T-cell (primary cell): ENCODE measurements around the gene ERGIC1. TPM values are rescaled to one million over a fixed set of nuclear protein-coding genes. Genes with fewer than 3 reads are reported as not detected.
A peak's percentile ranks its signal among the peaks of the same experiment; 100 is the strongest.

Experiments
- ATAC-seq, 4 experiments: fragments of 200-7000 bp in 3 of 4; fragments of 150-1000 bp in 1 of 4; cut with Tn5 transposase; replicated peaks in 1 of 4; 1 replicate in 3 of 4; 2 replicates in 1 of 4; pipeline ENCODE4 v1.10.0; 2021; ENCODE audit warnings: moderate library complexity in 3 of 4, mild to moderate bottlenecking in 2 of 4, moderate number of reproducible peaks in 1 of 4
- CTCF ChIA-PET, 2 donors: fragments of 300-600 bp; sonication (Branson Sonifier 250); formaldehyde crosslinking; loops; one replicate each; lab custom pipeline; 2022; ENCODE audit warnings: antibody characterized with exemption in 2 of 2; lab: Charles Lee
- POLR2A ChIA-PET, 2 donors: fragments of 300-600 bp; sonication (Branson Sonifier 250); formaldehyde crosslinking; loops; one replicate each; lab custom pipeline; 2022; ENCODE audit warnings: antibody characterized with exemption in 2 of 2; lab: Charles Lee
- DNase-seq, 35 experiments: peaks; one replicate each; pipeline versions ENCODE4 v3.0.0 to v3.0.0-alpha.2; 2013 to 2023
- H3K27ac ChIP-seq: one replicate; pipeline ENCODE4 v1.5.1; 2013; ENCODE audit warnings: low read length
- H3K27me3 ChIP-seq, 2 experiments: replicated peaks in 1 of 2; 1 replicate in 1 of 2; 2 replicates in 1 of 2; pipeline versions ENCODE4 v1.6.1 to v1.7.0; 2013; ENCODE audit warnings: low read length in 1 of 2, mixed read lengths in 1 of 2; ENCODE audit not compliant: control insufficient read depth in 2 of 2, insufficient read depth in 2 of 2; ENCODE audit errors: extremely low read depth in 1 of 2
- H3K36me3 ChIP-seq, 2 donors: 1 replicate in 1 of 2; 2 replicates in 1 of 2; pipeline versions ENCODE4 v1.6.1 to v1.7.0; 2013; ENCODE audit warnings: low read length in 1 of 2; ENCODE audit not compliant: control insufficient read depth in 2 of 2, insufficient read depth in 1 of 2; ENCODE audit errors: extremely low read depth in 1 of 2
- H3K4me1 ChIP-seq, 2 experiments: 1 replicate in 1 of 2; 2 replicates in 1 of 2; pipeline versions ENCODE4 v1.6.1 to v1.7.0; 2013; ENCODE audit warnings: low read length in 2 of 2, mixed read lengths in 1 of 2; ENCODE audit not compliant: insufficient read depth in 2 of 2, control insufficient read depth in 1 of 2; ENCODE audit errors: extremely low read depth in 1 of 2
- H3K4me3 ChIP-seq, 2 donors: 1 replicate in 1 of 2; 2 replicates in 1 of 2; pipeline versions ENCODE4 v1.5.1 to v1.7.0; 2013; ENCODE audit warnings: mild to moderate bottlenecking in 2 of 2, low read length in 1 of 2, moderate library complexity in 1 of 2; ENCODE audit not compliant: control insufficient read depth in 1 of 2; ENCODE audit errors: extremely low read depth in 1 of 2
- H3K9me3 ChIP-seq: 2 replicates; pipeline ENCODE4 v1.7.0; 2013
- H3K27ac Mint-ChIP-seq, 2 donors: one replicate each; pipeline ENCODE4 v1.8.0; 2020 to 2021; ENCODE audit warnings: mild to moderate bottlenecking in 2 of 2, mixed read lengths in 2 of 2
- H3K27me3 Mint-ChIP-seq, 2 donors: one replicate each; pipeline ENCODE4 v1.8.0; 2021 to 2022; ENCODE audit warnings: mixed read lengths in 2 of 2
- H3K36me3 Mint-ChIP-seq: one replicate; pipeline ENCODE4 v1.8.0; 2021; ENCODE audit warnings: mixed read lengths
- H3K4me1 Mint-ChIP-seq, 3 donors: one replicate each; pipeline ENCODE4 v1.8.0; 2020 to 2022; ENCODE audit warnings: mixed read lengths in 3 of 3, mild to moderate bottlenecking in 1 of 3
- H3K4me3 Mint-ChIP-seq, 3 donors: one replicate each; pipeline ENCODE4 v1.8.0; 2020 to 2022; ENCODE audit warnings: mild to moderate bottlenecking in 3 of 3, mixed read lengths in 3 of 3, moderate library complexity in 3 of 3
- H3K9me3 Mint-ChIP-seq, 3 donors: one replicate each; pipeline ENCODE4 v1.8.0; 2020 to 2022; ENCODE audit warnings: mixed read lengths in 3 of 3
- WGBS: methylation state at CpG from one replicate; pipeline ENCODE4 v1.1.5; 2013; ENCODE audit warnings: missing lambda C conversion rate; ENCODE audit not compliant: insufficient coverage; 5-methylcytosine and 5-hydroxymethylcytosine counted together
- total RNA-seq, 35 experiments: library from RNA in 6 of 35; stranded (reverse) in 6 of 35; fragments of 120-200 nt in 1 of 35; gene quantifications; one replicate each; pipeline versions ENCODE4 v1.2.1 to v1.2.4 and lab custom pipeline; 2013 to 2026

Gene ERGIC1
- total RNA-seq, 5 donors from 2014 or later (not counting 1 experiment from before 2014, with no cell fraction given) = 45.5 to 67.7 (median 46.8) TPM

- 82% methylated on average over 9 of the region's 18 CpGs for WGBS
- Mint-ChIP-seq H3K36me3 (peaks cover 12% of the 10 kb centered on the region), H3K4me3 (no peak overlapping the region), H3K9me3 (no peaks in the 10 kb centered on the region), H3K27me3 (no peaks in the 10 kb centered on the region), H3K27ac (peak overlapping the region in 1 of 2 donors; percentile 20), H3K4me1 (peaks cover 58 to 71% (median 70%) of the 10 kb centered on the region in 3 donors)
- H3K36me3 ChIP-seq = peaks cover 0 to 5% of the 10 kb centered on the region in 2 donors
- ChIA-PET CTCF (interaction anchor here in 1 of 2 donors (0.5 kb wide), 1 partner anchor 11 kb away, joined by 4 read pairs; no protein-coding TSS in a partner anchor), POLR2A (no interaction called here)
- no peaks in the 10 kb centered on the region for H3K27me3 ChIP-seq
- H3K27ac ChIP-seq = peak overlapping the region; percentile 11
- H3K9me3 ChIP-seq = no peaks in the 10 kb centered on the region
- DNase-seq = peak in 1 of 35 experiments; percentile 19
- peaks cover 0 to 54% of the 10 kb centered on the region in 2 experiments for H3K4me1 ChIP-seq
- no peak for ATAC-seq
- H3K4me3 ChIP-seq = no peak overlapping the region
Observed at GRCh38 chr5:172852490-172853354, 18.7 kb downstream of the ERGIC1 start.

- H3K36me3 Mint-ChIP-seq = peaks cover 13% of the 10 kb centered on the region
- peaks cover 0 to 54% of the 10 kb centered on the region in 2 experiments for H3K4me1 ChIP-seq
- ChIA-PET CTCF (no interaction called here), POLR2A (no interaction called here)
- H3K36me3 ChIP-seq = peaks cover 0 to 5% of the 10 kb centered on the region in 2 donors
- no peaks in the 10 kb centered on the region for H3K27me3 Mint-ChIP-seq
- no peak overlapping the region for H3K4me3 ChIP-seq
- no peak for ATAC-seq
- no peak overlapping the region for H3K27ac Mint-ChIP-seq
- no peaks in the 10 kb centered on the region for H3K27me3 ChIP-seq
- peak overlapping the region; percentile 28 for H3K27ac ChIP-seq
- H3K4me3 Mint-ChIP-seq = no peak overlapping the region
- WGBS = 97% methylated on average over 5 of the region's 8 CpGs
- H3K9me3 Mint-ChIP-seq = no peaks in the 10 kb centered on the region
- peaks cover 58 to 71% (median 66%) of the 10 kb centered on the region in 3 donors for H3K4me1 Mint-ChIP-seq
- DNase-seq = no peak
- no peaks in the 10 kb centered on the region for H3K9me3 ChIP-seq
Observed at GRCh38 chr5:172853355-172853975, 19.4 kb downstream of the ERGIC1 start.

GRCh38 chr5:172854451-172854871, 20.4 kb downstream of the ERGIC1 start:
- peak in 27 of 35 experiments; percentile 20 to 65 (median 43) for DNase-seq
- H3K4me1 Mint-ChIP-seq = peaks cover 49 to 68% (median 60%) of the 10 kb centered on the region in 3 donors
- peak overlapping the region in 1 of 2 donors; percentile 28 for H3K27ac Mint-ChIP-seq

GRCh38 chr5:172854971-172855370, 20.9 kb downstream of the ERGIC1 start:
- Mint-ChIP-seq H3K36me3 (peaks cover 13% of the 10 kb centered on the region), H3K27ac (peak overlapping the region in 1 of 2 donors; percentile 28), H3K4me3 (no peak overlapping the region), H3K9me3 (no peaks in the 10 kb centered on the region), H3K27me3 (no peaks in the 10 kb centered on the region), H3K4me1 (peaks cover 48 to 67% (median 58%) of the 10 kb centered on the region in 3 donors)
- WGBS = 100% methylated on average over 2 of the region's 5 CpGs
- Histone ChIP-seq H3K4me1 (peaks cover 0 to 43% of the 10 kb centered on the region in 2 experiments), H3K36me3 (peaks cover 5% of the 10 kb centered on the region in 2 donors), H3K4me3 (no peak overlapping the region), H3K9me3 (no peaks in the 10 kb centered on the region), H3K27me3 (no peaks in the 10 kb centered on the region), H3K27ac (peak overlapping the region; percentile 2)
- DNase-seq (no peak), ATAC-seq (no peak)
- CTCF ChIA-PET = interaction anchor here in 1 of 2 donors (0.5 kb wide), 1 partner anchor 23 kb away, joined by 5 read pairs; no protein-coding TSS in a partner anchor
- POLR2A ChIA-PET = interaction anchor here in 1 of 2 donors (0.7 kb wide), 1 partner anchor 48 kb away, joined by 3 read pairs; no protein-coding TSS in a partner anchor

More at GRCh38 chr5:172854451-172854871, 20.4 kb downstream of the ERGIC1 start:
- Histone ChIP-seq H3K9me3 (no peaks in the 10 kb centered on the region), H3K27ac (peak overlapping the region; percentile 2), H3K4me1 (peaks cover 0 to 47% of the 10 kb centered on the region in 2 experiments), H3K4me3 (no peak overlapping the region), H3K27me3 (no peaks in the 10 kb centered on the region), H3K36me3 (peaks cover 5% of the 10 kb centered on the region in 2 donors)
- no peak overlapping the region for H3K4me3 Mint-ChIP-seq
- WGBS = 56% methylated on average over 9 of the region's 12 CpGs
- POLR2A ChIA-PET = interaction anchor here in 1 of 2 donors (0.7 kb wide), 2 partner anchors 47 to 834 kb away, joined by 3 read pairs; no protein-coding TSS in a partner anchor
- ATAC-seq = peak; percentile 48 to 82 (median 60)
- H3K27me3 Mint-ChIP-seq = no peaks in the 10 kb centered on the region
- CTCF ChIA-PET = interaction anchor here in 1 of 2 donors (0.6 kb wide), 1 partner anchor 33 kb away, joined by 3 read pairs; no protein-coding TSS in a partner anchor
- H3K36me3 Mint-ChIP-seq = peaks cover 13% of the 10 kb centered on the region
- no peaks in the 10 kb centered on the region for H3K9me3 Mint-ChIP-seq

- ChIA-PET POLR2A (no interaction called here), CTCF (interaction anchor here in 1 of 2 donors (0.6 kb wide), 1 partner anchor 142 kb away, joined by 5 read pairs; no protein-coding TSS in a partner anchor)
- Histone ChIP-seq H3K36me3 (peaks cover 5% of the 10 kb centered on the region in 2 donors), H3K9me3 (no peaks in the 10 kb centered on the region), H3K4me3 (no peak overlapping the region), H3K4me1 (peaks cover 0 to 42% of the 10 kb centered on the region in 2 experiments), H3K27ac (no peak overlapping the region), H3K27me3 (no peaks in the 10 kb centered on the region)
- Mint-ChIP-seq H3K36me3 (peaks cover 13% of the 10 kb centered on the region), H3K27me3 (no peaks in the 10 kb centered on the region), H3K27ac (no peak overlapping the region), H3K9me3 (no peaks in the 10 kb centered on the region), H3K4me1 (peaks cover 52 to 73% (median 60%) of the 10 kb centered on the region in 3 donors), H3K4me3 (no peak overlapping the region)
- 90% methylated on average over 12 of the region's 18 CpGs for WGBS
- no peak for DNase-seq
- ATAC-seq = no peak
Observed at GRCh38 chr5:172855597-172856292, 21.7 kb downstream of the ERGIC1 start.
